Tongue (tissue), 2 donors: ENCODE data around the gene SBSN. TPM values are rescaled to one million over a fixed set of nuclear protein-coding genes. Genes with fewer than 3 reads are reported as not detected.
"Not testable (repeated sequence)": the region's sequence is repeated elsewhere in the genome, so short reads cannot be mapped to it uniquely, and the experiment has no call there.

Experiments used
- DNase-seq: peaks from one replicate; pipeline ENCODE4 v3.0.0-alpha.2; 2015
- total RNA-seq: library from RNA; depleted of rRNA; stranded (reverse); fragments of >200 nt; gene quantifications from one replicate; pipeline ENCODE4 v1.2.3, GENCODE V29; 2014

The SBSN gene
- total RNA-seq, 1 donor from 2014 or later, result 15.6 TPM

GRCh38 chr19:35502751-35503150, 25.4 kb downstream of the SBSN start:
- no peak for DNase-seq

GRCh38 chr19:35501684-35502083, 26.4 kb downstream of the SBSN start:
- no peak for DNase-seq

- DNase-seq, result no peak
Measured at GRCh38 chr19:35500611-35501010, 27.5 kb downstream of the SBSN start.

GRCh38 chr19:35498984-35499527, 29.1 kb downstream of the SBSN start:
- no peak for DNase-seq

GRCh38 chr19:35498220-35498619, 29.9 kb downstream of the SBSN start:
- no peak for DNase-seq

- no peak for DNase-seq
Measured at GRCh38 chr19:35497406-35497805, 30.7 kb downstream of the SBSN start.

- DNase-seq, result peak; percentile 72
Measured at GRCh38 chr19:35495107-35496064, 32.7 kb downstream of the SBSN start.

GRCh38 chr19:35493971-35494370, 34.1 kb downstream of the SBSN start:
- no peak for DNase-seq

GRCh38 chr19:35491836-35492360, 36.2 kb downstream of the SBSN start:
- no peak for DNase-seq

GRCh38 chr19:35490364-35490763, 37.7 kb downstream of the SBSN start, which contains the start of gene KRTDAP:
Gene KRTDAP, minus strand, starts transcription at chr19:35490464. Its CDS starts 22 bp downstream, at chr19:35490442.
- DNase-seq, result no peak

- no peak for DNase-seq
Measured at GRCh38 chr19:35488677-35489076, 39.4 kb downstream of the SBSN start.

GRCh38 chr19:35487656-35488182, 40.4 kb downstream of the SBSN start:
- DNase-seq, result no peak

- DNase-seq, result no peak
Measured at GRCh38 chr19:35486268-35486708, 41.8 kb downstream of the SBSN start.

- no peak for DNase-seq
Measured at GRCh38 chr19:35484252-35485036, 43.7 kb downstream of the SBSN start.

GRCh38 chr19:35483089-35483488, 45.0 kb downstream of the SBSN start:
- no peak for DNase-seq

- DNase-seq, result no peak
Measured at GRCh38 chr19:35478794-35479677, 49.1 kb downstream of the SBSN start.

GRCh38 chr19:35476149-35476548, 52.0 kb downstream of the SBSN start:
- DNase-seq, result no peak

GRCh38 chr19:35474594-35474993, 53.5 kb downstream of the SBSN start:
- not testable (repeated sequence) for DNase-seq

GRCh38 chr19:35474104-35474503, 54.0 kb downstream of the SBSN start:
- no peak for DNase-seq
